ENCODE measurements around the gene GPR101.
"Not testable (repeated sequence)": the region's sequence is repeated elsewhere in the genome, so short reads cannot be mapped to it uniquely, and the experiment has no call there.

Gene GPR101

DNA sequence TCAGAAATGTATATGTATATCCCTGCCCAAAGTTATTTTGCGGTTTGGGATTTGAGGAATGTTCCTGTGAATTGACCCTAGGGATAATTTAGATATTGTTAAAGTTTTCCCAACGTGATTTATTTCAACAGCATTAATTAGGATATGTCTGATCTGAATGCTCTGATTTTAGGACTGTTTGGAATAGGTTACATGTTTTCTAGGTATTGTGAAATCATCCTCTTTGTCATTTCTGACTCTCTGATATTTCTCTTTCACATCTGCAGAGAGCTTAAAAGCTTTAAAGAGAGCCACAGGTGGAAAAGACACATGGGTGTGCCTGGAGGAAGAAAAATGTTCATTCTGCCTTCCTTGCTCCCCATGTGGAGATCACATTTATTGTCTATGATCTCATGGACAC, 5.1 kb downstream of the GPR101 start:
- no peak for DNase-seq (ENCODE audit: low spot score)

DNA sequence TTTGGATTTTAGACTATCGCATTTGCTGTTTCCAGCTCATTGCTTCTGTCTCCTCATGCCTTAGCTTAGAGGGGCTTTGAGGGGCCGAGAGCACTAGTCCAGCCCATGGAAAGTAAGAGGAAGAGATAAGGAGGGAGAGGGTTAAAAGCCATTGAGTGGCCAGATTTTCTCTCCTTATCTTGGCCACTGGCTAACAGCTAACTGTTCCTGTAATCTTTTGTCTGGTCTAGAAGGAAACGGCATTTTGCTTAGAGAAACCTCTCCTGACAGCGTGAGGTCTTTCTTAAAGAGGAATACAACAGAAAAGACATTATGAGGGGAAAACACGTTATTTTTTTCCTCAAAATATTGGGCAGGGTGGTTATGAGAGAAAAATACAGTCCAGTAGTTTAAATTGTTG, 7.9 kb downstream of the GPR101 start:
- no peak for DNase-seq (ENCODE audit: low spot score)

DNA sequence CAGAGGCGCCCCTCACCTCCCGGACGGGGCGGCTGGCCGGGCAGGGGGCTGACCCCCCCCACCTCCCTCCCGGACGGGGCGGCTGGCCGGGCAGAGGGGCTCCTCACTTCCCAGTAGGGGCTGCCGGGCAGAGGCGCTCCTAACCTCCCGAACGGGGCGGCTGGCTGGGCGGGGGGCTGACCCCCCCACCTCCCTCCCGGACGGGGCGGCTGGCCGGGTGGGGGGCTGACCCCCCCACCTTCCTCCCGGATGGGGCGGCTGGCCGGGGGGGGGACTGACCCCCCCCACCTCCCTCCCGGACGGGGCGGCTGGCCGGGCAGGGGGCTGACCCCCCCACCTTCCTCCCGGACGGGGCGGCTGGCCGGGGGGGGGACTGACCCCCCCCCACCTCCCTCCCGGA, 33.6 kb downstream of the GPR101 start:
- DNase-seq (ENCODE audit: low spot score), result not testable (repeated sequence)

DNA sequence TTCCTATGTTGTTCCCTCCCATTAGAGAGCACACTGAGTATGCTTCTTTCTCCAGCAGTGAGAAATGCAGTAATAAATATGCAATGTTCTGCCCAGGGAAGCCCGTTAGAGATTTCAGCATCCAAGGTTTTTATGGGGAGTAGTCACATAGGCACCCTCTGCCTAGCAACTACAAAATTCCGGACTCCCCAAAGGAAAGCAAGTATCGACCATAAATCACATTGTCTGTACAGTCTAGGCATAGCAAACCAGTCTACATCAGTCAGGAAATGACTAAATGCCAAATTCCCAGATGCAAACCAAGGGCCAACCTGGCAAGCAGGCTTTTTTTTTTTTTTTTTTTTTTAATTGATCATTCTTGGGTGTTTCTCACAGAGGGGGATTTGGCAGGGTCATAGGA, 34.8 kb downstream of the GPR101 start:
- DNase-seq (ENCODE audit: low spot score), result no peak

Data from kidney capillary endothelial cell (primary cell).